Ishikawa (cell line): ENCODE results near the gene SPECC1.

Experiments used
- CEBPB ChIP-seq: IDR thresholded peaks from 2 replicates; pipeline ENCODE4 v1.6.1; 2012
- CREB1 ChIP-seq: IDR thresholded peaks from 2 replicates; pipeline ENCODE4 v1.6.1; 2012; ENCODE audit warnings: low read depth
- EGR1 ChIP-seq: IDR thresholded peaks from 2 replicates; pipeline ENCODE4 v1.6.1; 2012
- EP300 ChIP-seq: IDR thresholded peaks from 2 replicates; pipeline ENCODE4 v1.6.1; 2012; ENCODE audit warnings: borderline replicate concordance
- FOXM1 ChIP-seq: IDR thresholded peaks from 2 replicates; pipeline ENCODE4 v1.6.1; 2012; ENCODE audit warnings: low read depth, borderline replicate concordance
- NFIC ChIP-seq: IDR thresholded peaks from 2 replicates; pipeline ENCODE4 v1.6.1; 2012
- RAD21 ChIP-seq: IDR thresholded peaks from 2 replicates; pipeline ENCODE4 v1.6.1; 2012; ENCODE audit warnings: low read depth
- TAF1 ChIP-seq: IDR thresholded peaks from 2 replicates; pipeline ENCODE4 v1.6.1; 2012; ENCODE audit warnings: low read depth, mild to moderate bottlenecking
- TCF12 ChIP-seq: IDR thresholded peaks from 2 replicates; pipeline ENCODE4 v1.6.1; 2012; ENCODE audit warnings: low read depth
- TEAD4 ChIP-seq: IDR thresholded peaks from 2 replicates; pipeline ENCODE4 v1.6.1; 2012
- YY1 ChIP-seq: IDR thresholded peaks from 2 replicates; pipeline ENCODE4 v1.6.1; 2012; ENCODE audit warnings: low read depth
- ZBTB7A ChIP-seq: IDR thresholded peaks from 2 replicates; pipeline ENCODE4 v1.6.1; 2012; ENCODE audit warnings: low read depth
- TF ChIP-seq, protein P1 (sequence below): IDR thresholded peaks from 2 replicates; pipeline ENCODE4 v1.6.1; 2012; ENCODE audit warnings: low read depth, mild to moderate bottlenecking
- TF ChIP-seq, protein P2 (sequence below): IDR thresholded peaks from 2 replicates; pipeline ENCODE4 v1.6.1; 2012
- TF ChIP-seq, protein P3 (sequence below): IDR thresholded peaks from 2 replicates; pipeline ENCODE4 v1.6.1; 2012

SPECC1 gene

DNA sequence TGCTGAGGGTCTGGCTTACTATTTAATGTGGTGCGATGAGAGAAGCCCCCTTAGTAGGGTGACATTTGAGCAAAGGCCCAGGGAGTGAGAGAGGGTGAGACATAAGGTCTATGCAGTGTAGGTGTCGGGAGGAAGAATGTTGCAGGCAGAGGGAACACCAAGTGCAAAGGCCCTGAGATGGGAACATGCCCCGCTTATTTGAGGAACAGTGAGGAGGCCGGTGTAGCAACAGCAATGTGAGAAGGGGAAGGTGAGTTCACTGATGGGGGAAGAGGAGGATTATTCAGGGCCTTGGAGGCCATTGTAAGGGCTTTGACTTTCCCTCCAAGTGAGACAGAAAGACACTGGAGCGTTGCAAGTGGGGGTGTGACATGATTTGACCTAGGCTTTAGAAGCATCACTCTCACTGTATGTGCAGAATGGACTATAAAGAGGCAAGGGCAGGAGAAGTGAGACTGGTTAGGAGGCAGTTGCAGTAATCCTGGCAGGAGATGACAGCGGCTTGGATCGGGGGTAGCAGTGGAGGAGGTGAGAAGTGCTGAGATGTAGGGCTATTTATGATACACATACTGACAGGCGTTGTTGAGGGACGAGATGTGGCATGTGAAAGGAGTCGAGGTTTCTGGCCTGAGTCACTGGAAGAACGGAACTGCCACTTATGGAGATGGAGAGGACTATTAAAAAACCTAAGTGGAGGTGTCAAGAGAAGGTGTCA, 145.3 kb downstream of the SPECC1 start:
- TF ChIP-seq EP300 (no peak), RAD21 (no peak), CEBPB (no peak), CREB1 (no peak), ZBTB7A (no peak), TAF1 (no peak)
- TF ChIP-seq, protein P1, sequence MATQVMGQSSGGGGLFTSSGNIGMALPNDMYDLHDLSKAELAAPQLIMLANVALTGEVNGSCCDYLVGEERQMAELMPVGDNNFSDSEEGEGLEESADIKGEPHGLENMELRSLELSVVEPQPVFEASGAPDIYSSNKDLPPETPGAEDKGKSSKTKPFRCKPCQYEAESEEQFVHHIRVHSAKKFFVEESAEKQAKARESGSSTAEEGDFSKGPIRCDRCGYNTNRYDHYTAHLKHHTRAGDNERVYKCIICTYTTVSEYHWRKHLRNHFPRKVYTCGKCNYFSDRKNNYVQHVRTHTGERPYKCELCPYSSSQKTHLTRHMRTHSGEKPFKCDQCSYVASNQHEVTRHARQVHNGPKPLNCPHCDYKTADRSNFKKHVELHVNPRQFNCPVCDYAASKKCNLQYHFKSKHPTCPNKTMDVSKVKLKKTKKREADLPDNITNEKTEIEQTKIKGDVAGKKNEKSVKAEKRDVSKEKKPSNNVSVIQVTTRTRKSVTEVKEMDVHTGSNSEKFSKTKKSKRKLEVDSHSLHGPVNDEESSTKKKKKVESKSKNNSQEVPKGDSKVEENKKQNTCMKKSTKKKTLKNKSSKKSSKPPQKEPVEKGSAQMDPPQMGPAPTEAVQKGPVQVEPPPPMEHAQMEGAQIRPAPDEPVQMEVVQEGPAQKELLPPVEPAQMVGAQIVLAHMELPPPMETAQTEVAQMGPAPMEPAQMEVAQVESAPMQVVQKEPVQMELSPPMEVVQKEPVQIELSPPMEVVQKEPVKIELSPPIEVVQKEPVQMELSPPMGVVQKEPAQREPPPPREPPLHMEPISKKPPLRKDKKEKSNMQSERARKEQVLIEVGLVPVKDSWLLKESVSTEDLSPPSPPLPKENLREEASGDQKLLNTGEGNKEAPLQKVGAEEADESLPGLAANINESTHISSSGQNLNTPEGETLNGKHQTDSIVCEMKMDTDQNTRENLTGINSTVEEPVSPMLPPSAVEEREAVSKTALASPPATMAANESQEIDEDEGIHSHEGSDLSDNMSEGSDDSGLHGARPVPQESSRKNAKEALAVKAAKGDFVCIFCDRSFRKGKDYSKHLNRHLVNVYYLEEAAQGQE = no peak
- TF ChIP-seq, protein P2, sequence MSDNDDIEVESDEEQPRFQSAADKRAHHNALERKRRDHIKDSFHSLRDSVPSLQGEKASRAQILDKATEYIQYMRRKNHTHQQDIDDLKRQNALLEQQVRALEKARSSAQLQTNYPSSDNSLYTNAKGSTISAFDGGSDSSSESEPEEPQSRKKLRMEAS = no peak

DNA sequence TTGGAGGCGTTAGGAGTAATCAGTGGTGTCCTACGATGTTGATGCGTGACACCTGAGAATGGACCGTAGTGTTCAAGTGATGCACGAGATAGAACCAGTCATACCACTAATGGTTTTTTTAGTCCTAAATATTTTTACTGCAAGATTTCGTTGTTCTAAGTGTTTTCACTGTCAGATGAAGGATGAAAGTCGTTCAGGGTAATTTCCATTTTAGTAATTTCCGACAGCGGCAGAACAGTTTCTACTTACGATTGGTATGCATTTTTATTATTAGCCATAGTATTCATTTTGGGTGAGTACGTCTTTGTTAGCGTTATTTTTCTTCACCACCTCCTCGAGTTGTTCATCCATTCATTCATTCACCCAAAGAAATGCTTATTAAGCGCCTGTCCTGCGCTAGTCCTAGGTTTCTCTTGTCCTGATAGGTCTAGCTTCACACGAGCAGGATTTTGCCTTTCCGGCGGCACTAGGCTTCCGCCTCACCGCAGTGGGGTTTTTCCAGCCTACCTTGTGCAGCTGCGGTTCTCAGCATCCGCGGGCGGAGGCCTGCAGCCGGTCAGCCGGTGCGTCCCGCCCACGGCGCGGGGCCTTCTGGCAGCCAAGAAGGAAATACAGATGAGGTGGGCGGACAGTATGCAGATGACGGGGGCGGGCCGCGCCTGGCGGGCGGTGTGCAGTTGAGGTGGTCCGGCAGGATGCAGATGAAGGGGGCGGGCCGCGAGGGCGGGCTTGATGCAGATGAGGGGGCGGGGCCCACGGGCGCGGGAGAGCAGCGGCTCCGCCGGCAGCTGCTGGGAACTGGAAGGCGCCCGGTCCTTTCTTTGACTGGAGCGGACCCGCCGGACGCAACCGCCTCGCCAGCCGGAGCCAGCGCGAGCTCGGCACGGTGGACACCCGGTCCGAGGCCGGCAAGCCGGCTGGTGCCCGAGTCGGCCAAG, 146.4 kb downstream of the SPECC1 start:
- TF ChIP-seq, protein P1 = no peak
- TF ChIP-seq ZBTB7A (no peak), CREB1 (no peak), TAF1 (peak; percentile 70; the same call in 1 of the 2 replicates), NFIC (peak; percentile 21; the same call in 1 of the 2 replicates), CEBPB (no peak), EGR1 (peak; percentile 86)
- TF ChIP-seq, protein P2 = peak; percentile 62

DNA sequence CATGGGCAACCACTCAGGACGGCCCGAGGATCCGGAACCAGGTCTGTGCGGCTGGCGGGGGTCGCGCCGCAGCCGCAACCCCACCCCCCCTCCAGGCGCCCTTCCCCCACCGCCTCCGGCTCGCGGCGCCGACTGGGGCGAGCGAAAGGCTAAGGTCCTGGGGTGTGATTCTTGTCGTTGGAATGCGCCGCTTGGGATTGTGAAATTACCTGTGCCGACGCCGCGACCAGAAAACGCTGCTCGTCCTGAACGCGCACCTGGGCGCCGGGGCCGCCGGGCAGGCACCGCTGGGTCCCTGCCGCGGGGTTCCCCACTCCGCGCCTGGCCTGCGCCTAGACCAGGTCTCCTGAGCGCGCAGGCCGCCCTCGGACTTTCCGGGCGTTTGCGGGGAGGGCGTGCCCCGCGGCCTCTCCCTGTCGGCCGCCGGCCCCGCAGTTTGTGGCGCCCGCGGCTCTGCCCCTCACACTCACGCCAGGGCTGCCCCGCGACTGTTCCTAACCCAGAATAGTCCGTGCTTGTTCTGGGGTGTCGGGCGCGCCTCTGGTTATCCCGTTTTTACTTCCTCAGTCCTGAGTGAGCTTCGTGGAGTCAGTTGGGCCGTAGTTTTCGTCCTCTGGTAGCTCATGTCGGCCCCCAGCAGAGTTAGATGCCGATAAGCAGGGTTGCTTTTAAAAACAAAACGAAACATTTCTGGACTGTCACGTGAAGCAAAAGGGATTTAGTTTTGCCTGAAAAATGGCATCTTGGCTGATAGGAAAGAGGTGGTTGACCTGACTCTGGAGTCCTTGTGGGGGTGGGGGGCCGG, 147.2 kb downstream of the SPECC1 start:
- TF ChIP-seq, protein P3, sequence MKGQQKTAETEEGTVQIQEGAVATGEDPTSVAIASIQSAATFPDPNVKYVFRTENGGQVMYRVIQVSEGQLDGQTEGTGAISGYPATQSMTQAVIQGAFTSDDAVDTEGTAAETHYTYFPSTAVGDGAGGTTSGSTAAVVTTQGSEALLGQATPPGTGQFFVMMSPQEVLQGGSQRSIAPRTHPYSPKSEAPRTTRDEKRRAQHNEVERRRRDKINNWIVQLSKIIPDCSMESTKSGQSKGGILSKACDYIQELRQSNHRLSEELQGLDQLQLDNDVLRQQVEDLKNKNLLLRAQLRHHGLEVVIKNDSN = peak; percentile 62
- peak; percentile 21; the same call in 1 of the 2 replicates for TF ChIP-seq EP300
- TF ChIP-seq TEAD4 = peak; percentile 59
- TF ChIP-seq CREB1 = no peak
- peak; percentile 90 for TF ChIP-seq CEBPB
- TF ChIP-seq TCF12 = no peak; the same call in 1 of the 2 replicates
- TF ChIP-seq ZBTB7A = peak; percentile 59

DNA sequence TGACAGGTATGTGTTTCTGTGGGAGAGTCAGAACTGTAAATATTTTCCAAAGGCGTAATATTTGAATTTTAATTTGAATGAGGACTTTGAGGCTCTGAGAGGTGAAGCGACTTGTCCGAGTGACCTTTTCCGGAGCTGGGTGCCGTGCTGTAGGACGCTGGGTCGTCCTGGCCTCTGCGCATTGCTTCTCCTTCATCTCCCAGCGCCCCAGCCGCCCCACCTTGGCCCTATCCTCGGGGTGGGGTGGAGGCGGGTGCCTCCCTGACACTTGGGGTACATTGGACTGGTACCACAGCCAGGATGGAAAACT, 147.8 kb downstream of the SPECC1 start:
- TF ChIP-seq EGR1 (no peak), RAD21 (no peak), ZBTB7A (no peak), TEAD4 (no peak), CEBPB (no peak), TAF1 (no peak)

DNA sequence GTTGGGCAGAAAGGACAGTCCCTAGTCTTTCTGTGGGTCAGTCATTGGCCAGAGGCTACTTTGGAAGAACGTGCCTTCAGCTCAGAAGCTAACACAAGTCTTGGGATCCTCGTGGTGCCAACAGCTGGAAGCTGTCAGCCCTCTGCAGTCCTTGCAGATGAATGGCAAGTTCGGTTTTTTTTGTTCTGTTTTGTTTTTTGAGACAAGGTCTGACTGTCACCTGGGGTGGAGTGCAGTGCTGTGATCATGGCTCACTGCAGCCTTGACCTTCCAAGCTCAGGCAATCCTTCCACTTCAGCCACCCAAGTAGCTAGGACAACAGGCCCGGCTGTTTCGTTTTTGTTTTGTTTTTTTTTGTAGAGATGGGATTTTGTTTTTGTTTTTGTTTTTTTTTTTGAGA, 149.4 kb downstream of the SPECC1 start:
- no peak for TF ChIP-seq FOXM1
- no peak for TF ChIP-seq TEAD4
- TF ChIP-seq, protein P2 = no peak
- no peak for TF ChIP-seq YY1
- no peak for TF ChIP-seq ZBTB7A
- no peak for TF ChIP-seq TCF12
- no peak for TF ChIP-seq RAD21
- no peak for TF ChIP-seq CEBPB
- TF ChIP-seq TAF1 = no peak
- no peak for TF ChIP-seq EP300
- TF ChIP-seq, protein P3 = no peak
